Ovary (tissue), 3 donors: Measurements from ENCODE around the gene ANO3.

ENCODE experiments used
- POLR2A ChIP-seq: fragments of 450-650 bp; IDR thresholded peaks from one replicate; pipeline ENCODE4 v1.6.1; 2017; ENCODE audit warnings: antibody characterized with exemption, mild to moderate bottlenecking, moderate library complexity
- TF ChIP-seq, protein P1 (sequence below), 3 donors: fragments of 450-650 bp in 2 of 3; fragments of 200-600 bp in 1 of 3; IDR thresholded peaks; one replicate each; pipeline versions ENCODE4 v1.5.1 to v1.8.0; 2016 to 2022; ENCODE audit warnings: antibody characterized with exemption in 3 of 3, mild to moderate bottlenecking in 1 of 3
- donor health status: DM: no; HTN: no; CAD: no.

DNA sequence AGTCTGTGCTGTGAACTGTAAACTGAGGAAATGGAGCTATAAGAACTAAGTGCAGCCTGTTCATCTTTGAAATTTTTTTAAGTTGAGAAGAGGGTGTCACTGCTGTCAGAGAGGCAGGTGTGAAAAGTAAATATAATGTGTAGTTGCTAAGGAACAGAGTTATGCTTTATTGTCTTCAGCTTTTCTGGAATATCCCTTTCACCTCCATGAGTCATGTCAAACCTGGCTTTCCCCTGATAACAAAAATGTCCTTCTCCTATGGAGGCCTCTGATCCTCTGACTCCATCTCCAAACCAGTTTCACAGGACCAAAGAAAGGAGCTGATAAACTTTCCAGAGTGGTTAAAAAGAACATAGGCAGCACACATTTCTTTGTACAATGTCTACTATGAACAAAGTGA is 252.9 kb downstream of the ANO3 start:
- TF ChIP-seq, protein P1, sequence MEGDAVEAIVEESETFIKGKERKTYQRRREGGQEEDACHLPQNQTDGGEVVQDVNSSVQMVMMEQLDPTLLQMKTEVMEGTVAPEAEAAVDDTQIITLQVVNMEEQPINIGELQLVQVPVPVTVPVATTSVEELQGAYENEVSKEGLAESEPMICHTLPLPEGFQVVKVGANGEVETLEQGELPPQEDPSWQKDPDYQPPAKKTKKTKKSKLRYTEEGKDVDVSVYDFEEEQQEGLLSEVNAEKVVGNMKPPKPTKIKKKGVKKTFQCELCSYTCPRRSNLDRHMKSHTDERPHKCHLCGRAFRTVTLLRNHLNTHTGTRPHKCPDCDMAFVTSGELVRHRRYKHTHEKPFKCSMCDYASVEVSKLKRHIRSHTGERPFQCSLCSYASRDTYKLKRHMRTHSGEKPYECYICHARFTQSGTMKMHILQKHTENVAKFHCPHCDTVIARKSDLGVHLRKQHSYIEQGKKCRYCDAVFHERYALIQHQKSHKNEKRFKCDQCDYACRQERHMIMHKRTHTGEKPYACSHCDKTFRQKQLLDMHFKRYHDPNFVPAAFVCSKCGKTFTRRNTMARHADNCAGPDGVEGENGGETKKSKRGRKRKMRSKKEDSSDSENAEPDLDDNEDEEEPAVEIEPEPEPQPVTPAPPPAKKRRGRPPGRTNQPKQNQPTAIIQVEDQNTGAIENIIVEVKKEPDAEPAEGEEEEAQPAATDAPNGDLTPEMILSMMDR (IDR thresholded peaks at IDR 0.05), result no peak
- no peak for TF ChIP-seq POLR2A
